Lung (tissue), 12 donors: ENCODE data around the gene MCUB. TPM values are rescaled to one million over a fixed set of nuclear protein-coding genes. Genes with fewer than 3 reads are reported as not detected.
"Not testable (repeated sequence)": the region's sequence is repeated elsewhere in the genome, so short reads cannot be mapped to it uniquely, and the experiment has no call there.

ENCODE experiments used
- ATAC-seq: fragments of 200-7000 bp; cut with Tn5 transposase; one replicate; pipeline ENCODE4 v1.9.1; 2020; ENCODE audit warnings: moderate number of reproducible peaks; ENCODE audit not compliant: insufficient read depth, low FRiP score
- DNase-seq, 3 donors: peaks; one replicate each; pipeline ENCODE4 v3.0.0-alpha.2; 2013 to 2017
- H3K27ac ChIP-seq, 2 donors: one replicate each; pipeline ENCODE4 v1.5.1; 2013; ENCODE audit warnings: mild to moderate bottlenecking in 2 of 2, moderate library complexity in 2 of 2, control low read depth in 1 of 2, inconsistent platforms in 1 of 2, low read depth in 1 of 2, low read length in 1 of 2
- H3K27me3 ChIP-seq, 3 donors: one replicate each; pipeline ENCODE4 v1.5.1; 2013; ENCODE audit warnings: low read length in 2 of 3; ENCODE audit not compliant: control insufficient read depth in 3 of 3, insufficient read depth in 3 of 3
- H3K36me3 ChIP-seq, 4 donors: one replicate each; pipeline ENCODE4 v1.5.1; 2013; ENCODE audit warnings: low read length in 4 of 4, mild to moderate bottlenecking in 1 of 4, moderate library complexity in 1 of 4; ENCODE audit not compliant: control insufficient read depth in 4 of 4, insufficient read depth in 4 of 4
- H3K4me1 ChIP-seq, 5 donors: one replicate each; pipeline ENCODE4 v1.5.1; 2013; ENCODE audit warnings: low read length in 5 of 5, mild to moderate bottlenecking in 2 of 5, moderate library complexity in 1 of 5; ENCODE audit not compliant: control insufficient read depth in 5 of 5, insufficient read depth in 5 of 5
- H3K4me3 ChIP-seq: one replicate; pipeline ENCODE4 v1.5.1; 2013; ENCODE audit warnings: mild to moderate bottlenecking, control low read depth, moderate library complexity
- H3K9ac ChIP-seq, 2 donors: one replicate each; pipeline ENCODE4 v1.5.1; 2013; ENCODE audit warnings: low read length in 2 of 2, control low read depth in 1 of 2; ENCODE audit not compliant: insufficient read depth in 1 of 2
- H3K9me3 ChIP-seq, 4 donors: one replicate each; pipeline ENCODE4 v1.5.1; 2013; ENCODE audit warnings: low read length in 3 of 4, mild to moderate bottlenecking in 1 of 4, moderate library complexity in 1 of 4; ENCODE audit not compliant: control insufficient read depth in 4 of 4, insufficient read depth in 3 of 4
- WGBS, 2 donors: extraction: QIAGEN DNeasy Blood & Tissue Kit; methylation state at CpG; one replicate each; pipeline ENCODE4 v1.1.7; 2013; 5-methylcytosine and 5-hydroxymethylcytosine counted together
- polyA plus RNA-seq, 2 donors: library from polyadenylated mRNA; stranded (reverse); fragments of 200-250 nt; gene quantifications; one replicate each; pipeline ENCODE4 v1.2.1, GENCODE V29; 2013
- total RNA-seq, 2 donors: library from RNA; depleted of rRNA in 1 of 2; stranded (reverse); fragments of >200 nt in 1 of 2; gene quantifications; one replicate each; pipeline ENCODE4 v1.2.1, GENCODE V29; 2014 to 2021
- TF ChIP-seq, protein P1 (sequence below): IDR thresholded peaks from 2 replicates; pipeline ENCODE4 v1.5.1; 2012; ENCODE audit warnings: mild to moderate bottlenecking; ENCODE audit errors: control extremely low read depth, extremely low read depth
- donor health status: control.
- donor health status: control.
- donor health status: Bipolar disorder and iron deficiency.
- donor health status: healthy.
- donor health status: DM: yes; HTN: yes; CAD: no.

MCUB gene
- total and polyA plus RNA-seq, 4 donors, result 9.2 to 25.3 (median 15.9) TPM

DNA sequence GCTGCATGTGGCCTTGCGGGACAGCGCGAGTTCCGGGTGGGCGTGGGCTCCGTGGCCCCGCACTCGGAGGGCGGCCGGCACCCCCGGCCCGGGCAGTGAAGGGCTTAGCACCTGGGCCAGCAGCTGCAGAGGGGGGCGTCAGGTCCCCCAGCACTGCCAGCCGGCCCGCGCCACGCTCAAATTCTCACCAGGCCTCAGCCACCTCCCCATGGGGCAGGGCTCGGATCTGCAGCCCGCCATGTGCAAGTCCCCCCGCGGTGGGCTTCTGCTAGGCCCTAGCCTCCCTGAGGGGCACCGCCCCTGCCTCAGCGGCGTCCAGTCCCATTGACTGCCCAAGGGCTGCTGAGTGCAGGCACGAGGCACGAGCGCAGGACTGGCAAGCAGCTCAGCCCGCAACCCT is 2.6 kb upstream of the MCUB start:
- H3K36me3 ChIP-seq, result no peaks in the 10 kb centered on the region
- TF ChIP-seq, protein P1, sequence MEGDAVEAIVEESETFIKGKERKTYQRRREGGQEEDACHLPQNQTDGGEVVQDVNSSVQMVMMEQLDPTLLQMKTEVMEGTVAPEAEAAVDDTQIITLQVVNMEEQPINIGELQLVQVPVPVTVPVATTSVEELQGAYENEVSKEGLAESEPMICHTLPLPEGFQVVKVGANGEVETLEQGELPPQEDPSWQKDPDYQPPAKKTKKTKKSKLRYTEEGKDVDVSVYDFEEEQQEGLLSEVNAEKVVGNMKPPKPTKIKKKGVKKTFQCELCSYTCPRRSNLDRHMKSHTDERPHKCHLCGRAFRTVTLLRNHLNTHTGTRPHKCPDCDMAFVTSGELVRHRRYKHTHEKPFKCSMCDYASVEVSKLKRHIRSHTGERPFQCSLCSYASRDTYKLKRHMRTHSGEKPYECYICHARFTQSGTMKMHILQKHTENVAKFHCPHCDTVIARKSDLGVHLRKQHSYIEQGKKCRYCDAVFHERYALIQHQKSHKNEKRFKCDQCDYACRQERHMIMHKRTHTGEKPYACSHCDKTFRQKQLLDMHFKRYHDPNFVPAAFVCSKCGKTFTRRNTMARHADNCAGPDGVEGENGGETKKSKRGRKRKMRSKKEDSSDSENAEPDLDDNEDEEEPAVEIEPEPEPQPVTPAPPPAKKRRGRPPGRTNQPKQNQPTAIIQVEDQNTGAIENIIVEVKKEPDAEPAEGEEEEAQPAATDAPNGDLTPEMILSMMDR, result no peak
- 92 to 97% methylated on average over 27 to 28 of the region's 28 CpGs for WGBS, 2 donors
- peaks cover 0 to 11% (median 0%) of the 10 kb centered on the region in 3 donors for H3K27me3 ChIP-seq
- DNase-seq (no peak), ATAC-seq (no peak)
- no peak overlapping the region for H3K4me3 ChIP-seq
- H3K9me3 ChIP-seq, result no peaks in the 10 kb centered on the region
- no peak overlapping the region for H3K9ac ChIP-seq
- peaks cover 0 to 17% (median 1%) of the 10 kb centered on the region in 5 donors for H3K4me1 ChIP-seq
- H3K27ac ChIP-seq, result no peak overlapping the region

DNA sequence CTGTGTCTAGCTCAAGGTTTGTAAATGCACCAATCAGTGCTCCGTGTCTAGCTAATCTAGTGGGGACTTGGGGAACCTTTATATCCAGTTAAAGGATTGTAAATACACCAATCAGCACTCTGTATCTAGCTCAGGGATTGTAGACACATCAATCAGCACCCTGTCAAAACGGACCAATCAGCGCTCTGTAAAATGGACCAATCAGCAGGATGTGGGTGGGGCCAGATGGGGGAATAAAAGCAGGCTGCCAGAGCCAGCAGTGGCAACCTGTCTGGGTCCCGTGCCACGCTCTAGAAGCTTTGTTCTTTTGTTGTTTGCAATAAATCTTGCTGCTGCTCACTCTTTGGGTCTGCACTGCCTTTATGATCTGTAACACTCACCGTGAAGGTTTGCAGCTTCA is 2.0 kb upstream of the MCUB start:
- Histone ChIP-seq H3K4me1 (peaks cover 0 to 17% (median 1%) of the 10 kb centered on the region in 5 donors), H3K27me3 (peaks cover 0 to 11% (median 0%) of the 10 kb centered on the region in 3 donors)
- not testable (repeated sequence) for DNase-seq, H3K9ac ChIP-seq, H3K9me3 ChIP-seq, H3K27ac ChIP-seq, H3K4me3 ChIP-seq, H3K36me3 ChIP-seq, ATAC-seq
- WGBS, 2 donors, result 86 to 98% methylated on average over 6 of the region's 6 CpGs

DNA sequence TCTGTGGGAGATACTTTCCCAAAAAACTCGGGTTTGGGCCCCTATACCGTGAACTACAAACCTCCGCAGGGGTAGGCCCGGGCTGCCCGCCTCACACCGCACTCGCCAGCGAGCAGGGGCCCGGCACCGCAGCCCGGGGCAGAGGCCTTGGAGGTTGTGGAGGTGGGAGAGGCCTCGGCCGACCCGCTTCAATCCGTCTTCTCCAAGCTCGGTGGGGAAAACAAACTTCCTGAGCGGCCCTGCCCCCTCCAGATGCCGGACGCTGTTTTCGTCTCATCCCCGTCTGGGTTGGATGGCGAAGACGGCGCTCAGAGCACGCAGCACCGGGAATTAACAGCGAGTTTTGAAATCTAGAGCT is 442 bp upstream of the MCUB start:
- TF ChIP-seq, protein P1, result no peak
- ATAC-seq, result no peak
- peaks cover 0 to 11% (median 0%) of the 10 kb centered on the region in 3 donors for H3K27me3 ChIP-seq
- H3K9ac ChIP-seq, result no peak overlapping the region
- 5 to 7% methylated on average over 27 of the region's 27 CpGs for WGBS, 2 donors
- peak overlapping the region; percentile 47 for H3K4me3 ChIP-seq
- peak in 2 of 3 donors; percentile 18 to 20 for DNase-seq
- H3K36me3 ChIP-seq, result no peaks in the 10 kb centered on the region
- H3K9me3 ChIP-seq, result no peaks in the 10 kb centered on the region
- peak overlapping the region; percentile 52 to 91 for H3K27ac ChIP-seq
- peaks cover 0 to 17% (median 1%) of the 10 kb centered on the region in 5 donors for H3K4me1 ChIP-seq

DNA sequence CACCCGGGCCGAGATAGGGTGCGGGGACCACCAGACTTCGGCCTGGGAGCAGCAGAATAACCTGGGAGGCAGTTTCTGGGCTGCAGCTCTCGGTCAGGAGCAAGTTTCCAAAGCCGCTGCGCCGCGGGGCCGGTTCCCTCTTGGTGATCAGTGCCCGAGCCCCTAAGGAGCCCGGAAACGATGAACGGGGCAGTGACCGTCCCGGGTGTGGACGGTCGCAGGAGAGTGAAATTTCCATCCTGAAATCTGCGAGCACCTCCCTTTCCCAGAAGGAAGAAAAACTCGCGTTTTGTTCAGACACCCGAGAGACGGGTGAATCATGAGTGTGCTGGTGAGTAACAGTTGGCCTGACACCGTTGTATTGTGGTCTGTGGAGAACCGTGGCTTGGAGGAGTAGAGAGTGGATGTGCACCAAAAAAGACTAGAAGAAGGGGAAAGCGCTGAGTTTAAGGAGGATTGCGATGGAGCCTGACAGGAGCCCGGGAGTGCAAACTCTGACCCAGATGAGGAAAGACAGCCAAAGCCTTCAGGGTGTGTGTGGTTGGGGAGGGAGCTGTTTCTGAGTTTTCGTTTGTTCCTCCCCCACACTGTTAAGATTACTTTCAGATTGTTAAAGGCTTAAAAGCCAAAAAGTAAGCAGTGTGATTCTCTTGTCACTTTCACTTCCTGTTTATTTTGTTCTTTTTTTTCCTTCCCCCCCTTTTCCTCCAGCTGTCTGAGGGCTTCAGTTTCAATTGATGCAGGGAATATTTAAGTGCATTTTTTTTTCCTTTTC is 828 bp downstream of the MCUB start:
- ATAC-seq, result peak; percentile 72
- TF ChIP-seq, protein P1, result no peak
- peak; percentile 37 to 73 (median 66) for DNase-seq

More for the DNA sequence above, 828 bp downstream of the MCUB start:
- Histone ChIP-seq H3K4me3 (peak overlapping the region; percentile 80), H3K9me3 (no peaks in the 10 kb centered on the region), H3K36me3 (no peaks in the 10 kb centered on the region), H3K27ac (peak overlapping the region; percentile 79 to 92), H3K4me1 (peaks cover 0 to 17% (median 1%) of the 10 kb centered on the region in 5 donors), H3K27me3 (peaks cover 0 to 15% (median 0%) of the 10 kb centered on the region in 3 donors), H3K9ac (peak overlapping the region in 1 of 2 donors; percentile 61)
- WGBS, 2 donors, result 0% methylated on average over 29 of the region's 29 CpGs
